NCI-H2081 treated with DMSO at 0.1 percent for 48 hours (cell line): Measurements from ENCODE around the gene ATP11A.

Source experiments
- DNase-seq: peaks from one replicate; lab custom pipeline; 2025; lab: John Stamatoyannopoulos, UW

Gene ATP11A

DNA sequence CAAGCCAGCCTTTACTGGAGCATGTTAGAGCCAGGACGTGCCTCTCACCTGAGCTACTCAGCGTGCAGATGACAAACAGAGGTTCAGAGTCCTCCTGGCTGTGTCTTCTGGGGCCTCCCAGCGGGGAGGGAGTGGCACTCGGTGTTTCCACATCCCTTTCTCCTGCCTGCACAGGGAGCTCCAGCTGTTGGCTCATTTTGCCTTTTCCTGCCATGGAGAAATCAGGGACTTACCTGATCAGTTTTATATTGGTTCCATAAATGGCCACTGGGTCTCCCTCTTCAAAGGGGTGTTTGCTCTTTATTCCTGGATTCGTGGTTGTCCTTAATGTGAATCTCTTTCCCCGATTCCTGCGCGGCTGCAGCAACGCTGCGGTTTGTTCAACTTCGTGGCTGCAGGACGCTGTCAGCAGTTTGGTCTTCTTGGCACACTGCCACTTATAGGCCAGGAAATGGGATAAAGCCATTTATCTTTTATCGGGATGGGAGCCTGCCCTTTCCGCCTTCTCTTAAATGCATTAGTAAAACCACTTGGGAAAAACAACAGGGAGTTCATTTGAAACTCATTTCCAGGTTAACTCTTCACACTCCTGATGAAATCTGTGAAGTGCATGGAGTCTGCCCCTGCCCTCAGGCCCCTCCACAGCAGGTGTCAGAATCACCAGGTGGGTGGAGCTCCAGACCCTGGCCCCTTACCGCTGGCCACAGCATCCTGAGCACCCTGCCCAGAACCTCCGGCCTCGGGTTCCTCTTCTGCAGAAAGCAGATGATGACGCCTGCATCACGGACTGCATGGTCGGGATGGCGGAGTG is 239.3 kb downstream of the ATP11A start:
- peak; percentile 59 for DNase-seq

- DNase-seq = no peak
Observed at GRCh38 chr13:112929783-112930055, 239.9 kb downstream of the ATP11A start.

DNA sequence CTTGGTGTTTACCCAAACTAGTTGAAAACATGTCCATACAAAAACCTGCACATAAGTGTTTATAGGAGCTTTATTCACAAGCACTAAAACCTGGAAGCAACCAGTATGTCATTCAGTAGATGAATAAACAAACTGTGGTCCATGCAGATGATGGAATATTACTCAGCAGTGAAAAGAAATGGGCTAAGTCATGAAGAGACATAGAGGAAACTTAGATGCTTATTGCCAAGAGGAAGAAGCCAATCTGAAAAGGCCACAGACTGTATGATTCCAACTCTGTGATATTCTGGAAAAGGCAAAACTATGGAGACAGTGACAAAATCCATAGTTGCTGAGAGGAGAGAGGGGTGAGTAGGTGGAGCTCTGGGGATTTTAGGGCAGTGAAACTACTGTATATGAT is 240.4 kb downstream of the ATP11A start:
- DNase-seq = no peak

- DNase-seq = peak; percentile 58
Observed at GRCh38 chr13:112931028-112931934, 241.4 kb downstream of the ATP11A start.

GRCh38 chr13:112932971-112933370 is 243.1 kb downstream of the ATP11A start:
- DNase-seq = no peak

DNA sequence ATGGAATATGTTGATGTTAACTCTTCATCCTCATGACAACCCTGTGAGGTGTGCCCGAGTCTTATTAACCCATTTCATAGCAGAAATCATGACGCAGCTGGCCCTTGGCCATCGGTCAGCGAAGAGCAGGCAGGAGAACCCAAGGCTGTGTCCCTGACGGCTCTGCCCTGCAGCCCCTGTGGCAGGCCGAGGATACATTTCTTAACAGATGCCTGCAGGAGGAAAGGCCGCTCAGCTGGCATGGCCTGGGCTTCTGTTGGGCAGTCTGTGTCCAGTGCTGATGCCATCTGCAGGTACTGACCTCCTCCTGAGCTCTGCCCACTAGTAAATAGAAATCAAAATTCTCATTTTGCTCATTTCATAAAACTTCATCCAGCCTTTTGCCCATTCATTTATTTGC is 243.8 kb downstream of the ATP11A start:
- no peak for DNase-seq

- DNase-seq = no peak
Observed at GRCh38 chr13:112934078-112934477, 244.2 kb downstream of the ATP11A start.
